ENCODE measurements around the gene NDUFS7.

Gene NDUFS7

GRCh38 chr19:1383312-1384084 is at the start of gene NDUFS7:
Gene NDUFS7, plus strand, starts transcription at chr19:1383907. Its CDS starts 20 bp downstream, at chr19:1383927.
- peak; percentile 96 to 99 for DNase-seq

- DNase-seq: no peak
Measured at GRCh38 chr19:1336079-1336684, 47.5 kb upstream of the NDUFS7 start.

GRCh38 chr19:1340681-1341469 is 42.8 kb upstream of the NDUFS7 start:
- no peak for DNase-seq

- DNase-seq: no peak
Measured at GRCh38 chr19:1343041-1343440, 40.7 kb upstream of the NDUFS7 start.

- DNase-seq: no peak
Measured at GRCh38 chr19:1349211-1349610, 34.5 kb upstream of the NDUFS7 start.

GRCh38 chr19:1350867-1351266 is 32.8 kb upstream of the NDUFS7 start:
- DNase-seq: no peak

- DNase-seq: no peak
Measured at GRCh38 chr19:1351381-1351851, 32.3 kb upstream of the NDUFS7 start.

- no peak for DNase-seq
Measured at GRCh38 chr19:1353144-1353543, 30.6 kb upstream of the NDUFS7 start.

- DNase-seq: no peak
Measured at GRCh38 chr19:1354970-1355567, 28.6 kb upstream of the NDUFS7 start.

GRCh38 chr19:1355568-1356507 is 27.9 kb upstream of the NDUFS7 start:
- peak in 1 of 2 experiments; percentile 38 for DNase-seq

GRCh38 chr19:1356508-1356865 is 27.2 kb upstream of the NDUFS7 start:
- no peak for DNase-seq

- DNase-seq: no peak
Measured at GRCh38 chr19:1357531-1358109, 26.1 kb upstream of the NDUFS7 start.

GRCh38 chr19:1360126-1360817 is 23.4 kb upstream of the NDUFS7 start:
- no peak for DNase-seq

- DNase-seq: peak in 1 of 2 experiments; percentile 45
Measured at GRCh38 chr19:1360818-1361461, 22.8 kb upstream of the NDUFS7 start.

- DNase-seq: peak in 1 of 2 experiments; percentile 28
Measured at GRCh38 chr19:1361601-1362386, 21.9 kb upstream of the NDUFS7 start.

GRCh38 chr19:1362387-1363257 is 21.1 kb upstream of the NDUFS7 start:
- DNase-seq: no peak

- no peak for DNase-seq
Measured at GRCh38 chr19:1363599-1363998, 20.1 kb upstream of the NDUFS7 start.

GRCh38 chr19:1364070-1364704 is 19.5 kb upstream of the NDUFS7 start:
- no peak for DNase-seq
